HS-5 (cell line): ENCODE measurements around the gene CAVIN1.
A peak's percentile ranks its signal among the peaks of the same experiment; 100 is the strongest.
"Not testable (repeated sequence)": the region's sequence is repeated elsewhere in the genome, so short reads cannot be mapped to it uniquely, and the experiment has no call there.

Experiments used
- DNase-seq: peaks from one replicate; pipeline ENCODE4 v3.0.0-alpha.2; 2012; ENCODE audit warnings: low read depth

Gene CAVIN1

DNA sequence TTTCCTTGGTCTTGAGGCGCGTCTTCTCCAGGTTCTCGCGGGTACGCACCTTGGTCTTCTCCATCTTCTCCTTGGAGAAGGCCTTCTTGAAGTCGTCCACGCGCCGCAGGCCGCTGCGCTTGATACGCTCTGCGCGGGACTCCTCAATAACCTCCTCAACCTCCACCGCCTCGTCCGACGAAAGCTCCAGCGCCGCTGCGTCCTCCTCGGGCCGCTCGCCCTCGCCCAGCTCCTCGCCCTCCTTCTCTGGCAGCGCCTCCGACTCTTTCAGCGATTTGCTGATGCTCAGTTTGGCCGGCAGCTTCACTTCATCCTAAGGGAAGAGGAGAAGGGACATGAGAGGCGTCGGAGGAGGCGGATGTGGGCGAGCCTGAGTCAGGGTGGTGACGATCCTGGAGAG is 18.0 kb downstream of the CAVIN1 start:
- DNase-seq: no peak

DNA sequence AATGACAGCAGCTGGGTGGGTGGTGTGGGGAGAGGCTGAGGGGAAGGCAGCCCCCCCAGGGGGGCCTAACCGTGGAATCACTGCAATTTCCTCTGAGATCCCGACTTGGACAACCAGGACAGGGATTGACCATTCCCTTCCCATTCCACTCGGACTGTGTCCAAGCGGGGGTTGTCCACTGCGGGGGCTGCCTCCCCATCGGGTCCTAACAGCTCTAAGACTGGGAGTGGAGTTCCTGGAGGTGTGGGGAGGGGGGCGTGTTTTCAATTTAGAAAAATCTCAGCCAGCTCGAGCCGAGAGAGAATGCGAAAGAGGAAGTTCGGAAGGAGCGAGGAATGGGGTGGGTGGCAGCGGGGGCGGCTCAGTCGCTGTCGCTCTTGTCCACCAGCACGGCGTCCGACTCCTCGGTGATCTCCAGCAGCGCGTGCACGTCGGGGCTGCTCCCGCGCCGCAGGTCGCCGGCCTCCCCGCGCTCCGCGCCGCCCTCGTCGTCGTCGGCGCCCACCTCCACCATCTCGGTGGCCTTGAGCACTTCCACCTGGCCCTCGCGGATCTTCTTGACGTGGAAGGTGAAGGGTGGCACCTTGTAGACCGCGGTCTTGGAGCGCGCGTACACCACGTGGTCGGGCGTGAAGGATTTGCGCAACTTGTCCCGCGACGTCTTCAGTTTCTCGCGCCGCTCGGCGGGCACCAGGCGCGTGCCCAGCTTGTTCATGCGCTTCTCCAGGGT is 18.6 kb downstream of the CAVIN1 start:
- DNase-seq: no peak

DNA sequence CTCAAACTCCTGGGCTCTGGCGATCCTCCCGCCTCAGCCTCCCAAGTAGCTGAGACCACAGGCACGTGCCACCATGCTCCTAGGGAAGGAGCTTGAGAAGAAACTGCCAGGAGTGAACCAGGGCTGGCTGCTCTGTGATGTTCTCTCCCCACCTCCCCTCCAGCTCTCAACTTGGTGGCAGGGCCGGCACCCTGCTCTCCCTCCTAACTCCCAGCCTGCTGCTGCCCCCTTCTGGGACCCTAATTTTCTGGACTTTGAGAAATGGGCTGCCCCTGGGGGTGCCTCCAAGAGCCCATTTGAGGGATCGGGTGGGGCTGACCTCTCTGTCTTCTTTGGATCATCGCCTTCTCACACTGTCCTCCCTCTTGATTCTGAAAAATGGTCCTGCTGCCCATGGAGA is 19.9 kb downstream of the CAVIN1 start:
- DNase-seq: no peak

DNA sequence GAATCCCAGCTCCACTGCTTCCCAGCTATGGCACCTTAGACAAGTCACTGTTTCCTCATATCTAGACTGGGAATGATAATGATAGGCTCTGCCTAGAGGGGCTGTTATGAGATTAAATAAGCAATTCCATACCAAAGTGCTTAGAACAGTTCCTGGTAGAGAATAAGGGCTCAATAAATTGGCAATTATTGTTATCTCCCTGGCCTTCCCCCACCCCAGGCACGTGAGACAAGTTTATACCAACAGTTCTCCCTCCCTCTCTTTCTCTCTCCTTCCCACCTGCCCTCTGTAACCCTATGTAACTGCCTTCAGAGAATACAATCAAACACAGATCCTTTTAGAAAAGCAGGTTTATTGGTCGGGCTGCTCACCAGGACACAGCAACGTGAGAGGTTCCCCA is 20.9 kb downstream of the CAVIN1 start:
- DNase-seq: no peak

DNA sequence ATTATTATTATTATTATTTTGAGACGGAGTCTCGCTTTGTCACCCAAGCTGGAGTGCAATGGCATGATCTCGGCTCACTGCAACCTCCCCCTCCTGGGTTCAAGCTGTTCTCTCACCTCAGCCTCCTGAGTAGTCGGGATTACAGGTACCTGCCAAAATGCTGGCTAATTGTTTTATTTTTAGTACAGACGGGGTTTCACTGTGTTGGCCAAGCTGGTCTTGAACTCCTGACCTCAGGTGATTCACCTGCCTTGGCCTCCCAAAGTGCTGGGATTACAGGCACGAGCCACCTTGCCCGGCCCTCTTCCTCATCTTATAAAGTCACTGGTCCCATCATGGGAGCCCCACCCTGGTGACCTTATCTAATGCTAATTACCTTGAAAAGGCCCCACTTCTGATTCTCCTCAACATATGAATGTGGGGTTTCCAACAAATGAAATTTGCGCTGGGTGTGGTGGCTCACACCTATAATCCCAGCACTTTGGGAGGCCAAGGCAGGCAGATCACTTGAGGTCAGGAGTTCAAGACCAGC is 22.1 kb downstream of the CAVIN1 start:
- not testable (repeated sequence) for DNase-seq

DNA sequence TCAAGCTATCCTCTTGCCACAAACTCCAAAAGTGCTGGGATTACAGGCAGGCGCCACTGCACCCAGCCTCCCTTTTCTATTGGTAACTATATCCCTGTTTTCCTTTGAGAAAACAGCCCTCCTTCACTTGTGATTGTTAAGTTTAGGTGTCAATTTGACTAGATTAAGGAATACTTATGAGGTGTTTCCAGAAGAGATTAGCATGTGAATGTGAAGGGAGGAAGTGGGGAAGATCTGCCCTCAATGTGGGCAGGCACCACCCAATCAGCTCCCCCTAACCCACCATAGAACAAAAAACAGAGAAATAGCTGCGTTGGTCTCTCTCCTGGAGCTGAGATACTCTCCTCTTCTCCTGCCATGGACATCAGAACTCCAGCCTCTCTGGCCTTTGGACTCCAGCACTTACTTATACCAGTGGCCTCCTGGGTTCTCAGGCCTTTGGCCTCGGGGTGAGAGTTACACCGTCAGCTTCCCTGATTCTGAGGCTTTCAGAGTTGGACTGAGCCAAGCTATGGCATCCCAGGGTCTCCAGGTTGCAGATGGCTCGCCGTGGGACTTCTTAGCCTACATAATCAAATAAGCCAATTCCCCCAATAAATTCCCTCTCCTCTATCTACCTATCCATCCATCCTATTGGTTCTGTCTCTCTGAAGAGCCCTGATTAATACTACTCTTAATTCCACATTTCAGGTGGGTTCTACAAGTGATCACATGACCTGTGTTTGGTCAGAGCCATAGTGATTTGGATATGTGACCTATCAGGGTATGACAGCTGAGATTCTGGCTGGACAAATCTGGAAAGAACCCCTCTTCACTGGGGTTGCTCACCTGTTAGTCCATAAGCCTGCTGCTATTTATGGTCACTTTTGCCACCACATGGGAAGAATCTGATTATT is 22.9 kb downstream of the CAVIN1 start:
- DNase-seq: no peak

DNA sequence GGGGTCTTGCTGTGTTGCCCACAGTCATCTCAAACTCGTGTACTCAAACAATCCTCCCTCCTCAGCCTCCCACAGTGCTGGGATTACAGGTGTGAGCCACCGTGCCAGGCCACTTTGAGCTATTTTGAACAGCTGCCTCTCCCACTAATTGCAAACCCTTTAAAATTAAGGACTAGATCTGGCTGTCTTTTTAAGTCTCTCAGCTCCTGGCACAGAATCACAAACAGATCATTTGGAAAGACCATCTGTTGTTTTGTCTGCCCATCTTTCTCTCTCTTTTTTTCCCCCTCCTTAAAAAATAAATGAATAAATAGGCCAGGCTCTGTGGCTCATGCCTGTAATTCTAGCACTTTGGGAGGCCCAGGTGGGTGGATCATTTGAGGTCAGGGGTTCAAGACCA is 23.9 kb downstream of the CAVIN1 start:
- DNase-seq: no peak

DNA sequence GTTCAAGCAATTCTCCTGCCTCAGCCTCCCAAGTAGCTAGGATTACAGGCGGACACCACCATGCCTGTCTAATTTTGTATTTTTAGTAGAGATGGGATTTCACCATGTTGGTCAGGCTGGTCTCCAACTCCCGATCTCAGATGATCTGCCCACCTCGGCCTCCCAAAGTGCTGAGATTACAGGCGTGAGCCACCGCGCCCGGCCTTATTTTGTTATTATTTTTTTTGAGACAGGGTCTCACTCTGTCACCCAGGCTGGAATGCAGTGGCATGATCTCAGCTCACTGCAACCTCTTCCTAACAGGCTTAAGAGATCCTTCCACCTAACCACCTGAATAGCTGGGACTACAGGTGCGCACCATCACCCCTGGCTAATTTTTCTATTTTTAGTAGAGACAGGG is 27.5 kb downstream of the CAVIN1 start:
- not testable (repeated sequence) for DNase-seq

DNA sequence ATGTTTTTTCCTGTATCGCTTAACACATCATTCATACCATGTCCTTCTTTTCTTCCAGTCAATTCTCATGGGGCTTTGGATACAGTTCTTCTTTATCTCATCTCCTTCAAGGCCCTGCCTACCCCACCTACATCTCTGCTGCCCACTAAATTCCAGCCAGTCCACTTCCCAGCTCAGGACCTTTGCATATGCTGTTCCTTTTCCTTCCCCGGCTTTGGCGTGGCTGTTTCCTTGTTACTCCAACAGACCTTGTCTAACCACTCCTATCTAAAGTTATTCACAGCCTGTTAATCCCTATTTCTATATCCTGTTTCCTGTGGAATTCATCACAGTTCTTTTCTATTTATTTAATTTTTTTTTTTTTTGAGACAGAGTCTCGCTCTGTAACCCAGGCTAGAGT is 28.2 kb downstream of the CAVIN1 start:
- DNase-seq: no peak

DNA sequence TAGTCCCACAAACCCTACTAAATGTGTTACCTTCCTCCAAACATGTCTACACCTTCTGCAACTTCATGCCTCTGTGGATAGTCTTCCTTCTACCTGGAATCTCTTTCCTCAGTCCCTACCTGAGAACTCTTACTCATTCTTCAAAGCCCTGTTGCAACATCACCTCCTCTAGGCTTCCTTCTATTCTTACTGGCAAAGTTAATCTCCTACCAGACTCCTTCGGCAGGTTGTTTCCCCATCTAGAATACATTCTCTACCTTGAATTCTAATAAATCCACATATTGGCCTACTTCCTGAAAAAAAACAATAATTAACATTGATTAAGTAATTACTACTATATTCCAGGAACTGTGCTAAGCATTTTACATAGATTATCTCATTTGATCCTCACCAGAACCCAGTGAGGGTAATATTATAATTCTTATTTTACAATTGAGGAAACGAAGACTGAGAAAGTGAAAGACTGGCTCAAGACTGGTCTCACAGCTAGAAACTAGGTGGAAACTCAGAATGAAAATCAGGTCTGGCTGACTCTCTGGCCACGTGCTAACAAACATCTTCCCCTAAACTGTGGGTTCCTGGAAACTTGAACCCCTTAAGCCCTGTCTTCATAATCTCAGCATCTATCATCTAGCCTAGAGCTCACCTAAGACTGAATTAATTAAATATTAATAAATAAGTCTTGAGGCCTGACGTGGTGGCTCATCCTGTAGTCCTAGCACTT is 30.2 kb downstream of the CAVIN1 start:
- DNase-seq: no peak

DNA sequence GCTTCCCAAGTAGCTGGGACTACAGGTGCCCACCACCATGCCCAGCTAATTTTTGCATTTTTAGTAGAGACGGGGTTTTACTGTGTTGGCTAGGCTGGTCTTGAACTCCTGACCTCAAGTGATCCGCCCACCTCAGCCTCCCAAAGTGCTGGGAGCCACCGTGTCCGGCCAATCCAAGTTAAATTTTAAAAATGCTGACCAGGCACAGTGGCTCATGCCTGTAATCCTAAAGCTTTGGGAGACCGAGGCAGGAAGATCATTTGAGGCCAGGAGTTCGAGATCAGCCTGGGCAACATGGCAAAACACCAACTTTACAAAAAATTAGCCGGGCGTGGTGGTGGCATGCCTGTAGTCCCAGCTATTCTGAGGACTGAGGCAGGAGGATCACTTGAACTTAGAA is 31.6 kb downstream of the CAVIN1 start:
- not testable (repeated sequence) for DNase-seq

DNA sequence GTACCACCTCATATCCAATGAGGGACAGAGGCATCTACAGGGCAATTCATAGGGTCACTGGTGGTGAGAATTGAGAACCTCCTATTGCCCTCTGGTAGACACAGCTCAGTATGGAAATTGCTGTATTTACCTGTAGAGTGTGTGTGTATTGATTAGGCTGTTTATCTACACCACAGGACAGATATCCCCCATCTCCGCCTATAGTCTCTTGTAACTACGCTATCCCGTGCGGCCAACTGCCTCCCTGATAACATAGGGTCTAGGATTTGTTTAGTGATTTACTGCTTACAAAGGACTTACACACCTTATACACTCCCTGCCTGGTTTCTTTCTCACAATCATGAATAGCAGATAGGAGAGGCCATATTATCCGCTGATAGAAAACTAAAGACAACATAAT is 33.2 kb downstream of the CAVIN1 start:
- DNase-seq: no peak

DNA sequence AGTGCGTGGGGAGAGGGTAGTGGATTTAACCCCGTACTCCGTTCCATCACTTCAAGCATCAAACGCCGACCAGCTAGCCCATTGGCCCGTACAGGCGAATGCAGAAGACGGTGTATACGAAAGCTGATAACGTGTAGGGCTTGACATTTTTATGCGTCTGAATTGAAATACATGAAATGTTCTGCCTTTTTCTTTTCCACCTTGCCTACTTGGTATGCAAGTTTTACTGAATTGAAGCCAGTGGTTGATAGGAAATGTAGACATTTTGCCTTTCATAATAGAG is 34.0 kb downstream of the CAVIN1 start:
- DNase-seq: no peak

DNA sequence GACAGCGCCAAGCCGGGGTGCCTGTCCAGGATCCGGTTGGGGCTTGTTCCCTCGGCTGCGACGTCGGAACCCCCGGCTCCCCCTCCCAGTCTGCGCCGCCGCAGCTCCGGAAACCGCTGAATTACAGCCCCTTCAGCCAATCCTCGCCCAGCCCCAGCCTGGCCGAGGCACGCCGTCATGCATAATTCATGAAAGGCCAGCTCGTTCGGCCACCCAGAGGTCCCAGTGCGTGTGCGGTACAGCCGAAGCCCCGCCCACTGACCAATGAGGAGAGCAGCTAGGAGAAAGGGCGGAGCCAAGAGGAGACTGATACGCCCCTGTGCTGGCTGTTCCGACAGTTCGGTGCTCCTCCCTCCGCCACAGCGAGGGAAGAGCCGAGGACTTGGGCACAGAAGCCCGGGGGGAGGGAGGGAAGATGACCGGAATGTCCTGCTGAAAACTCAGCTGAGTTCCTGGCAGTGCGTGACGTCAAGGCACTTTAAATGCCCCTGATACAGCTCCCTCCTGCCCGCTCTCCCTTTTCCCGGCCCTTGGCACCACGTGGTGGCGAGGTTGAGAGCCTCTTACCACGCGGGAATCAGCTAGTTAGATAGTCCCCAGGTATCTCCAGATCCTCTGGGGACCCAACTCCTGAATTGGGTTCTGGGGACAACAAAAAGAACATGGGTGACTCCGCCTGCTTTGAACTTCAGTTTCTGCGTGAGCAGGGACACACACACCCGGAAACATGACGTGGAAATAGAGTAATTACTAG is 34.5 kb downstream of the CAVIN1 start, which contains the start of gene STAT3:
Gene STAT3, minus strand, starts transcription at position 62 of the 754 bp plus-strand sequence. CDS start 39,926 bp downstream, outside the sequence.
- peak; percentile 98 for DNase-seq

DNA sequence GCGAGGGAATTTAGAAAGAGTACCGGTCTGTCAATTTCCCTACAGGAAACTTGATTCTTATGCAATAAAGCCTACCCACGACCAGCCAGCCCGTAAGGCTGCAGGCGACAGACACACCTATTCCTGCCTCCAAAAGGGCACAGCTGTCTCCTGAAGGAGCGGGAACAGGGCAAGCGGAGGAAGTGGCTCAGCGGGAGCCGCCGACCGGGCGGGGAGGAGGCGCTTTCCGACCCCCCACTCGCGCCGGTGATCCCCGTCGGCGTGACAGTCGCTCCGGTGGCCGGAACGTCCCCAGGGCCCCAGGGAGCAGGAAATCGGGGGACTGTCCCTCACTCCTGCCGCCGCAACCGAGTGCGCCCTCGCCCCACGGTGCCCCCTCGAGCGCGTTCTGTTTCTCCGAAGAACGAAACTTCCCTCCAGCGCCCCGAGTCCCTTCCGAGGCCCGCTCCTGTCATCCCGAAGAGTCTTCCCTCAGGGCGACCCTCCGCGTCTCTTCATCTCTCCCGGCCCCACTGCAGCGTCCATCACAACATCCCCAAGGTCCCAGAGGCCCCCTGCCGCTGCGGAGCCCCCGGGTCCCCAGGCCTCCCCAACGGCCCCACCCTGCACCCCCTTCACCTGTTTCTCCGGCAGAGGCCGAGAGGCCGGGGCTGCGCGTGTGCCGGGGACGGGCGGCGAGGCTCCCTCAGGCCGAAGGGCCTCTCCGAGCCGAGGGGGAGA is 35.2 kb downstream of the CAVIN1 start:
- no peak for DNase-seq

DNA sequence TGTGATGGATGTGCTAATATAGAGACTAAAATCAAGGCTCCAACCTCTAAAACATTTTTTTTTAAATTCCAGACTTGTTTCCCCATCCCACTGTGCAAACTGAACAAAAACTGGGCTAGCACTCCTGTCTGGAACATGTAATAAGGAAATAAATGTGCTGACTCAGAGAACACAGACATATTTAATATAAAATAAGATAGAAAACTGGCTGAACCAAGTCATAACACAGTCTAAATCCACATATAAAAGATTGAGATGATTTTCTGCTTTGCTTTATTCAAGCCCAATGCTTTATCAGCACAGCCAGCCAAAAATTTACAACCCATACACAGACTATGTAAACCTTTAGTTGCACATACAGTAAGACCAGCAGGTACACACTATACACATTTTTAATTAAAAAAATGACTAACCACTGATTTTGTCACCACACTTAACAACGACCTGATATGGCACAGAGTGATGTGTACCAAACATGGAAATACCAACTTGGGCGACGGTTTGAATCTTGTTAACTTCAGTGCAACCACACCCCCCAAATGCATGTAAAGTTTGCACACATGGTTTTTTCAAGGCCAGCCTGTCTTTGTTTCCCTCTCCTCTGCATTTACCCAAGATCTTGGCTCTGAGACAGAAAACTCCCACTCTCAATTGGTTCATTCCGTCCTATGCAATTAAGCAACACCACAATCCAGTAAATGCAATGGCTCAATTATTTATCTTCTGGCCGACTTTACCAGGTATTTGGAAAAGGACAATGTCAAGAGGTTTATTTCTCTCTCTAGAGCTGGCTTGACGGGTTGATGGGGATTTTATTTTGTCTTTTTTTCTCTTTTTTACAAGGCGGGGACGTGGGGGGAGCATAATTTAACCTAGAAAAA is 36.0 kb downstream of the CAVIN1 start:
- DNase-seq: no peak

DNA sequence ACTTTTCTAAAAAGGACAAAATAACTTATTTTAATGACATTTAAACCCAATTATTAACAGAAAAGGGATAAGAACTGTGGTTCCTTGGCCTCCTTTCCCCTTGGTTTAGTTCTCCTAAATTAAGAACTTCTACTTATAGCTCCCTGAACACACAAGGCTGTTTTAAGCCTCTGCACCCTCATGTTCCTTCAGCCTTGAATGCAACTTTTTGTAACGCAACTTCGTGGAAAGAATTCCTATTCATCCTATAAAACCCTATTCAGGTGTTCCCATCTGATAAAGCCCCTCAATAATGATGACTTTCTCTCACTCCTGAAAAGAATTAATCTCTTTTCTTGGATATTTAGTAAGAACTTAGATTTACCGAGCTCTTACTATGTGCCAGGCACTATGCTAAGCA is 41.2 kb downstream of the CAVIN1 start:
- no peak for DNase-seq

DNA sequence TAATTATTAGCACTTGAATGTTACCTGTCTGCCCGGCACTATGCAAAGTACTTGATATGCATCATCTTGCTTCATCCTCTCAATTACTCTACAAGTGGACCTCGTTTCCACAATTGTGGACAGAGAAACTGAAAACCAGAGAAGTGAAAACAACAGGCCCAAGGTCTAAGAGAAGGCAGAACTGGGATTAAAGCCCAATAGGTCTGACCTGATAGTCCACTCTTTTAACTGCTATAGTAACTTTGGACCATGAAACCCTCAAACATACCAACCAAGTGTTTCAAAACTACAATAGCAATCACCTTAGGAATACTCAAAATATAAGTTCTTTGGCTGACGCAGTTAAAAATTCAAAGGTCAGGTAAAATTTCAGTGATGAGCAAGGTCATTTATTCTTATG is 42.1 kb downstream of the CAVIN1 start:
- DNase-seq: no peak

DNA sequence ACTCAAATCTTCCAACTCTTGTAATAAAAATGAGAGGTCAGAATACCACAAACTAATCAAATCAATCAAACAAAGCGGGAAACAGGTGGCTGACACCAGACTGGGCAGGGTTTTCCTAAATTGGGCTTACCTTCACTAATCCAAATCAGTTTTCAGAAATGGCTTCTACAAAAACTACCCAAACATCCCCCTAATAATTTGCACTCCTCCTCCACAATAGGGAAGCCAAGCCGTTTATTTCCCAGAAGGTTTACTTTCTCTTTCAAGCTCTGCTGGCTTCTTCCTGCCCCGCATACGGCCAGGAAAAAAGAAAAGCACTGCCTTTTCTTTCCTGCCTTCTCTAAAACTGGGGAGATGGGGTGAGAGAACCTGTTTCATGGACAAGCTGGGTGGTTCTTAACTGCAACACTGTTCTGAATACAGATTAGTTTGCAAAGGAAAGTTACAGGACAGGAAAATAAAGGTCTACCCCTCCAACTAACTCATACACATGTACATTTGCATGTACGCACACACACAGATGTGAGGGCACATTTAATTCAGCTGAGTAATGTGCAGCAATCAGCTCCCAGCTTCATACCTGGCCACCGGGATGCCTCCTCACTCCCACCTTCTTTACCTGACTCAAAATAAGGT is 44.0 kb downstream of the CAVIN1 start:
- DNase-seq: no peak
